AG04450 (cell line): ENCODE data around the gene OBSL1. TPM values are rescaled to one million over a fixed set of nuclear protein-coding genes. Genes with fewer than 3 reads are reported as not detected.

Experiments used
- CTCF ChIA-PET: fragments of 300-600, 350-600 bp; formaldehyde crosslinking; extraction: SDS; loops from one replicate; lab custom pipeline; 2022; ENCODE audit warnings: antibody characterized with exemption, inconsistent platforms; lab: Charles Lee
- POLR2A ChIA-PET: fragments of 350-600 bp; formaldehyde crosslinking; extraction: SDS; loops from one replicate; lab custom pipeline; 2021; ENCODE audit warnings: antibody characterized with exemption, inconsistent platforms; lab: Yijun Ruan, JAX
- DNase-seq: peaks from one replicate; pipeline ENCODE4 v3.0.0-alpha.2; 2011; ENCODE audit warnings: low read depth, low spot score
- H3K27ac ChIP-seq: one replicate; pipeline ENCODE4 v1.5.1; 2012; ENCODE audit warnings: low read depth, low read length, control low read depth
- H3K27me3 ChIP-seq: one replicate; pipeline ENCODE4 v1.6.0; 2012; ENCODE audit warnings: low read length; ENCODE audit not compliant: control insufficient read depth, insufficient read depth
- H3K4me3 ChIP-seq: 2 replicates; pipeline ENCODE4 v1.5.1; 2011; ENCODE audit warnings: mild to moderate bottlenecking, low read depth, low read length, control low read depth
- H3K9me3 ChIP-seq: 2 replicates; pipeline ENCODE4 v1.5.1; 2012; ENCODE audit warnings: low read length; ENCODE audit not compliant: control insufficient read depth, insufficient read depth
- CTCF ChIP-seq: IDR thresholded peaks from 2 replicates; pipeline ENCODE4 v1.5.1; 2011; ENCODE audit warnings: low read depth, low read length, control low read depth, inconsistent platforms
- polyA plus RNA-seq: library from polyadenylated mRNA; depleted of rRNA; stranded (reverse); fragments of >200 nt; gene quantifications from 2 replicates; pipeline ENCODE4 v1.2.3, GENCODE V29; 2011

Gene OBSL1
- polyA plus RNA-seq, 1 experiment, result 35.5 TPM

- Histone ChIP-seq H3K9me3 (peaks cover 8% of the 10 kb centered on the region), H3K4me3 (peak overlapping the region; percentile 37; the same call in 1 of the 2 replicates), H3K27ac (no peak overlapping the region), H3K27me3 (peaks cover 53% of the 10 kb centered on the region)
- DNase-seq, result no peak
- POLR2A ChIA-PET, result interaction anchor here (0.6 to 2.0 kb wide), 5 partner anchors 10 to 13 kb away, joined by 3 to 18 read pairs (median 3); partner anchors contain the start of gene GMPPA
- CTCF ChIA-PET, result interaction anchor here (0.6 to 4.5 kb wide), 23 partner anchors 10 to 215 kb away, joined by 3 to 97 read pairs (median 7); partner anchors contain the start of gene GMPPA
- TF ChIP-seq CTCF, result no peak
Measured at GRCh38 chr2:219510512-219511135, 60.7 kb downstream of the OBSL1 start.

GRCh38 chr2:219509780-219510511 is 61.4 kb downstream of the OBSL1 start:
- TF ChIP-seq CTCF, result peak; percentile 79
- Histone ChIP-seq H3K27ac (no peak overlapping the region), H3K4me3 (peak overlapping the region; percentile 37), H3K9me3 (peaks cover 8% of the 10 kb centered on the region), H3K27me3 (peaks cover 46% of the 10 kb centered on the region)
- no peak for DNase-seq
- CTCF ChIA-PET, result interaction anchor here (0.6 to 4.5 kb wide), 31 partner anchors 11 to 301 kb away, joined by 3 to 97 read pairs (median 5); partner anchors contain the start of gene GMPPA
- POLR2A ChIA-PET, result interaction anchor here (0.6 to 2.0 kb wide), 5 partner anchors 10 to 15 kb away, joined by 3 to 18 read pairs (median 3); partner anchors contain the start of gene GMPPA

- peaks cover 39% of the 10 kb centered on the region for H3K27me3 ChIP-seq
- ChIA-PET CTCF (interaction anchor here (0.7 to 4.5 kb wide), 19 partner anchors 10 to 112 kb away, joined by 3 to 97 read pairs (median 7); partner anchors contain the start of gene GMPPA), POLR2A (interaction anchor here (0.6 to 2.0 kb wide), 4 partner anchors 11 to 126 kb away, joined by 3 to 18 read pairs (median 4); partner anchors contain the start of gene GMPPA)
- H3K4me3 ChIP-seq, result no peak overlapping the region
- no peak for TF ChIP-seq CTCF
- H3K9me3 ChIP-seq, result peaks cover 8% of the 10 kb centered on the region
- DNase-seq, result no peak
- H3K27ac ChIP-seq, result no peak overlapping the region
Measured at GRCh38 chr2:219508971-219509779, 62.2 kb downstream of the OBSL1 start.

GRCh38 chr2:219508444-219508734 is 63.0 kb downstream of the OBSL1 start:
- no peak overlapping the region for H3K4me3 ChIP-seq
- CTCF ChIA-PET, result interaction anchor here (0.7 to 4.5 kb wide), 5 partner anchors 9 to 105 kb away, joined by 3 to 97 read pairs (median 4); partner anchors contain the start of gene GMPPA
- DNase-seq, result no peak
- H3K27ac ChIP-seq, result no peak overlapping the region
- H3K27me3 ChIP-seq, result peaks cover 31% of the 10 kb centered on the region
- POLR2A ChIA-PET, result interaction anchor here (0.6 to 1.3 kb wide), 4 partner anchors 10 to 125 kb away, joined by 3 to 5 read pairs (median 4); partner anchors contain the start of gene GMPPA
- no peak for TF ChIP-seq CTCF
- H3K9me3 ChIP-seq, result peaks cover 8% of the 10 kb centered on the region
